ENCODE measurements around the gene DLG1.

DNA sequence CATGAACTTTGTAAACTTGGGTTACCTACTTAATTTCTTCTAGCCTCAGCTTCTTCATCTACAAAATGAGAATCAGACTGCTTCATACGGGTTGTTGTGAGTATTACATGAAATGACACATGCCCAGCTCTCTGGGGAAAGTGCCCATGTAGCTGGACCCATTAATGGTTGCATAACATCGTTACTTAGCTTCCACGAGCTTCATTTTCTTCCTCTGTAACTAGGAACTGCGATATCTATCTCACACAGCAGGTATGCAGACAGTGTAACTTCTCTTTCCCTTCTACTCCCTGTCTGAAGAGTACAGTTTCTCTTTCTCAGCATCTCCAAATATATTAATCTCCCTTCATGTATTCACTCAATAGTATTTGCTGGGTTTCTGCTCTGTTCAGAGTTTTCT is 37.9 kb upstream of the DLG1 start:
- TF ChIP-seq CTCF (IDR thresholded peaks at IDR 0.05) (no peak), POLR2A (IDR thresholded peaks at IDR 0.05) (no peak)
